ENCODE measurements around the gene RHOBTB1.
"Not testable (repeated sequence)": the region's sequence is repeated elsewhere in the genome, so short reads cannot be mapped to it uniquely, and the experiment has no call there.

The RHOBTB1 gene

GRCh38 chr10:60862517-60862916 is 81.5 kb downstream of the RHOBTB1 start:
- DNase-seq = no peak

- no peak for DNase-seq
These were observed 87.6 kb downstream of the RHOBTB1 start for GRCh38 chr10:60856405-60856804.

- DNase-seq = no peak
These were observed 90.3 kb downstream of the RHOBTB1 start for GRCh38 chr10:60853637-60854036.

GRCh38 chr10:60853107-60853506 is 90.9 kb downstream of the RHOBTB1 start:
- DNase-seq = no peak

GRCh38 chr10:60849740-60850139 is 94.2 kb downstream of the RHOBTB1 start:
- DNase-seq = no peak

- DNase-seq = no peak
These were observed 94.8 kb downstream of the RHOBTB1 start for GRCh38 chr10:60849217-60849616.

- no peak for DNase-seq
These were observed 95.3 kb downstream of the RHOBTB1 start for GRCh38 chr10:60848680-60849079.

DNA sequence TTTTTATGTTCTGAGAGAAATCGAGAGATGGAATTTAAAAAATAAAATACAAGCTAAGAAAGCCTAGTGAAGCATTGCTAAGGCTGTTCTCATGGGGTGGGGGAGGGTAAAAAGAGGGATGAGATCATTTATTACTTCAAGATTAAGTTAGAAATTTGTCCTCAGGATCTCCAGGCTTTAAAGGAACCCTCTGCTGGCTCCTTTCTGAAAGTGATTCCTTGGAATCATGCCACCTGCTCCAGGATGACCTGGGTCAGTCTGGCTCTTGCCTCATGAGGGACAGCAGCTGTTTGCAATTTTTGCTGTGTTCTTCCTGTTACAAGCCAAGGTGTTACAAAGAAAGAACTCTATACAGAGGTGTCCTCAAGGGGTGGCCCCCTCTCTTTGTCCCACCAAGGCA is 95.9 kb downstream of the RHOBTB1 start:
- no peak for DNase-seq

DNA sequence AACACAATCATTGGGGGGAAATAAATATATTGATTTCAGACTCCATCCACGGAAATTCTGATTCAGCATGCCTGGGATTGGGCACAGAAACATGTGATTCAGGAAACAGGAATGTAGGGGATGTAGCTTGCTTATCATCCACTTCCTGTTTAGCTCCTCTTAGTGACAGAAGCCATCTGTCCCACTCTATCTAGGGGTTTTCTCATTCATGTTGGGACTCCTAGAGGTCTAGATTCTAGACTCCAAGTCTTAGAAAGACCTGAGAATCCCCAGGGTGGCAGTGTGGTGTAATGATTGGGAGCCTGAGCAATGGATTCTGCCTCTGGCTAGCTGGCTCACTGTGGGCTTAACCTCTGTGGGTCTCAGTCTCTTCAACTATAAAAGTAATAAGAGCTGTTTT is 97.8 kb downstream of the RHOBTB1 start:
- DNase-seq = no peak

GRCh38 chr10:60845038-60845437 is 98.9 kb downstream of the RHOBTB1 start:
- no peak for DNase-seq

DNA sequence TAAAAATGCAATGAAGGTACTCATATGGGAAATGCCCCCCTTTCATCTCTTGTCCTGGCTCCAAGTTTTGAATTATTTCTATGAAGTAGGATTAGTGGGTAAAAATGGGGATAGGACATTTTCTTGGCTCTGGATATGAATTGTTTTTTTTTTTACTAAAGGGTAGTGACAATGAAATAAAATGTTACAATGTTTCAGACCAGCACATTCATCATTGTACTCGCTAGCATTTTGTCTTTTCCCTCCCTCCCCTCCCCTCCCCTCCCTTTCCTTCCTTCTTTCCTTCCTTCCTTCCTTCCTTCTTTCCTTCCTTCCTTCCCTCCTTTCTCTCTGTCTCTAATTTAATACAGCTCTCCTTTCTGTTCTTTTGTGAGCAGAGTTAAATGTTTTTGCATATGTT is 101.3 kb downstream of the RHOBTB1 start:
- DNase-seq = no peak

DNA sequence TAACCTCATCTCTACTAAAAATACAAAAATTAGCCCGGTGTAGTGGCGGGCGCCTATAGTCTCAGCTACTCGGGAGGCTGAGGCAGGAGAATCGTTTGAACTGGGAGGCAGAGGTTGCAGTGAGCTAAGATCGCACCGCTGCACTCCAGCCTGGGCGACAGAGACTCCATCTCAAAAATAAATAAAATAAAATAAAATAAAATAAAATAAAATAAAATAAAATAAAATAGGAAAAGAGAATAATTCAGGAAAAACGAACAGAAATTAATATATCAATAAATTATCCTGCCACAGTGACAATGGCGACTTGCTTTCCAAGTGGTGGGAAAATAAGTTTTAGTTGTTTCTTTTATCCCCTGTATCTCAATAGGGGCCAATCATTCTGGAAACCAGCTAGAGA is 102.8 kb downstream of the RHOBTB1 start:
- not testable (repeated sequence) for DNase-seq

DNA sequence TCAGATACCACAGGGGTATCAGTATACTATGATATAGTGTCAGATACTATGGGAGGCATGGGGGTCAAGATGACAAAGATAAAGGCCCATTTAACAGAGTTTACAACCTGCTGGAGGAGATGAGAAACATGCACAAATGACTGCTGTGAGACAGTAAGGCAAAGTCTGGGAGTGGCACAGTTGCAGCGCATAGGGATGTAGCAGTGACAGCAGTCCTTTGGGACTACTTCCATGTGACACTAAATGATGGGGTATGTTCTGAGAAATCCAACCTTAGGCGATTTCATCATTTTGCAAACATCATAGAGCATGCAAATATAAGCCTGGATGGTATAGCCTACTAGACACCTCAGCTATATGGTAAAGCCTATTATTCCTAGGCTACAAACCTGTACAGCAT is 108.9 kb downstream of the RHOBTB1 start:
- no peak for DNase-seq

GRCh38 chr10:60834401-60834800 is 109.6 kb downstream of the RHOBTB1 start:
- DNase-seq = no peak

GRCh38 chr10:60832136-60832535 is 111.8 kb downstream of the RHOBTB1 start:
- DNase-seq = not testable (repeated sequence)

- DNase-seq = no peak
These were observed 115.5 kb downstream of the RHOBTB1 start for GRCh38 chr10:60828489-60828852.

DNA sequence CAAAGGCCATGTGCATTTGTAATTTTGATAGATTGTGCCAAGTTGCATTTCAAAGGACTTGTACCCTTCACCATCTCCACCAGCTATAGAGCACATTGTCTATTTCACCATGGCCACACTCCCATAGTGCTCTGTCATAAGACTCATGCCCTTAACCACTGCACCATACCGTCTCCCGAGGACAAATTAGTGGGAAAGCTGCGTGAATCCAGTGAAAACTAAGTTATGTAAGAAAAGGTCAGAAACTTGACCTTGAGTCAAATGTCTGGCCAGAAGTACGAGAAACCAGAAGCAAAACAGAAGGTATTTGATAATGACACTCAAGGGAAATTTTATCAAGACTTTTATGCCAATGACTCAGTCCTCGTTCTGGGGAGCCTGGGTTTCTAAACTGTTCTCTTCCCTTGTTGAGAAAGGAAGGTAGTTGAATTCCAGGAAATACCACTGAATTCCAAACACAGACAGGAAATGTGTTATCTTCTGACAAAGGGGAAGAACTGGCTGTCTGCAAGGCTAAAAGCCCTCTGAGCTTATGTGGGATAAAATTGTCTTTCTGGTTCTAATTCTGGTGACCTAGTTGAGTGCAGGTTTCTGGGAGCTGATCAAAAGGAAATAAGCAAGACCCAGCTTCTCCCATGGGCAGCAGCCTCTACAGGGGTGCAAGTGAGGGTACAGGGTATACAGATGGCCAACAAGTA is 116.0 kb downstream of the RHOBTB1 start:
- DNase-seq = no peak

DNA sequence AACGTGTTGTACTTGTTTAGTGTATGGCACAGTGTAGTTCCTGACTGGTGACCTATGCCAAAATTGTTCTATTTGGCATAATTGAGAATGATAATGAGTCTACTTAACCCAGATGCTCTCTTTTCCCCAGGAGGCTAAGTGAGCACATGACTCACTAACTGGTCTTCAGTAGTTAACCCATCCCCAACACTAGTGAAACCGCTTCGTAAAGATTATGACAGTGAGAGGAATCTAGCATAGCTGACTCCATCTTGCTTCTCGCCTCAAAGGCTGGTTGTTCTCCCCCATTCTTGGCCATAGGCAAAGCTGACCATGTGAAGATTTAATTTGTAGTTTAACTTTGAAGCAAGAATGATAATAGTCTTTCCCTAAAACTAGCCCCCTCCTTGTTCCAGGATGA is 118.5 kb downstream of the RHOBTB1 start:
- DNase-seq = no peak

DNA sequence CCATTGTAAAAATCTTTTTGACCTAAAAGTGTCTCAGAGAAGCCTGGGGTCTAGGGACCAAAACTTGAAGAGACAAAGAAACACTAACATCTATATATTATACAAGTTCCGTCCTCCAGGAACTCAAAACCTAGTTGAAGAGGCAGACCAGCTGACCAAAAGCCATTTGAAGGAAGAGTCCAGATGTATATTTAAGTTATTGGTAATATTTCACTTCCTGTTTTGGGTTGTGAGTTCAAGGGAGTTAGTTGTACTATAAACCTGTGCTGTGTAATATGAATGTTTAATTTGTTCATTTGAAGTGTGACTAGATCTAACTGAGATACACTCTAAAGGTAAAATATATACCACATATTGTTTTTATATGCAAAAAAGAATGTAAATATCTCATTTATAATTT is 120.7 kb downstream of the RHOBTB1 start:
- no peak for DNase-seq

- DNase-seq = no peak
These were observed 121.2 kb downstream of the RHOBTB1 start for GRCh38 chr10:60822809-60823208.

DNA sequence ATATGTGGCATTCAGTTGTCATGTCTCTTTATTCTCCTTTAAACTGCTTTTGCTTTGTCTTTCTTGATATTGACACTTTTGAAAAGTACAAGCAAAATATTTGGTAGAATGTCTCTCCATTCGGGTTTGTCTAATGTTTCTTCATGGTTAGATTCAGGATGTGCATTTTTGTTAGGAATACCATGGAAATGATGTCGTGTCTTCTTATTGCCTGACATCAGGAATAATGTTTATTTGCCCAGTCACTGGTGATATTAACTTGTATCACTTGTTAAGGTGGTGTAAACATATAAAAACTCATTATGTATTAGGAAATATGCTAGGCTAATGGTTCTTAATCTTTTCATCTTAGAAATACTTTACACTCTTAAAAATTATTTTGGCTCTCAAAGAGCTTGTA is 122.3 kb downstream of the RHOBTB1 start:
- DNase-seq = no peak

- DNase-seq = no peak
These were observed 123.8 kb downstream of the RHOBTB1 start for GRCh38 chr10:60820093-60820754.

Measured in activated CD8-positive, alpha-beta memory T cell treated with anti-CD3 and anti-CD28 coated beads, Interleukin-2, amount 50 U/mL, for 48 hours (primary cell).